ENCODE data around the gene TRA2A. TPM values are rescaled to one million over a fixed set of nuclear protein-coding genes. Genes with fewer than 3 reads are reported as not detected.

TRA2A gene
- total RNA-seq, 1 donor from 2014 or later = 86.0 TPM

GRCh38 chr7:23477962-23478866 lies 53.6 kb downstream of the TRA2A start:
- Histone ChIP-seq H3K4me2 (ENCODE audit: low read length) (no peak overlapping the region), H3K4me1 (ENCODE audit: insufficient read depth, low read length) (peaks cover 10% of the 10 kb centered on the region), H3K9me3 (ENCODE audit: insufficient read depth, low read depth, low read length) (no peaks in the 10 kb centered on the region), H3K4me3 (ENCODE audit: insufficient read depth, low read depth, low read length) (no peak overlapping the region), H3K9ac (ENCODE audit: low read length) (no peak overlapping the region), H3K27me3 (ENCODE audit: insufficient read depth, low read length) (peaks cover 42% of the 10 kb centered on the region), H3K36me3 (ENCODE audit: insufficient read depth, low read length) (no peaks in the 10 kb centered on the region), H3K27ac (ENCODE audit: low read depth, low read length) (no peak overlapping the region), H4K20me1 (ENCODE audit: insufficient read depth, low read length) (no peaks in the 10 kb centered on the region), H2AFZ (ENCODE audit: low read depth, low read length) (no peak overlapping the region), H3K79me2 (ENCODE audit: insufficient read depth, low read length) (no peaks in the 10 kb centered on the region)
- no peak overlapping the region for H3K4me3 Mint-ChIP-seq (ENCODE audit: unreplicated experiment)
- FAIRE-seq (no peak), DNase-seq (ENCODE audit: low read depth) (no peak)
- H3K27me3 Mint-ChIP-seq (ENCODE audit: low read depth, unreplicated experiment) = no peaks in the 10 kb centered on the region
- H3K27ac Mint-ChIP-seq (ENCODE audit: unreplicated experiment) = no peak overlapping the region
- no peak for TF ChIP-seq EZH2 (IDR thresholded peaks at IDR 0.05; ENCODE audit: insufficient read depth, low read length)
- TF ChIP-seq, protein P1, sequence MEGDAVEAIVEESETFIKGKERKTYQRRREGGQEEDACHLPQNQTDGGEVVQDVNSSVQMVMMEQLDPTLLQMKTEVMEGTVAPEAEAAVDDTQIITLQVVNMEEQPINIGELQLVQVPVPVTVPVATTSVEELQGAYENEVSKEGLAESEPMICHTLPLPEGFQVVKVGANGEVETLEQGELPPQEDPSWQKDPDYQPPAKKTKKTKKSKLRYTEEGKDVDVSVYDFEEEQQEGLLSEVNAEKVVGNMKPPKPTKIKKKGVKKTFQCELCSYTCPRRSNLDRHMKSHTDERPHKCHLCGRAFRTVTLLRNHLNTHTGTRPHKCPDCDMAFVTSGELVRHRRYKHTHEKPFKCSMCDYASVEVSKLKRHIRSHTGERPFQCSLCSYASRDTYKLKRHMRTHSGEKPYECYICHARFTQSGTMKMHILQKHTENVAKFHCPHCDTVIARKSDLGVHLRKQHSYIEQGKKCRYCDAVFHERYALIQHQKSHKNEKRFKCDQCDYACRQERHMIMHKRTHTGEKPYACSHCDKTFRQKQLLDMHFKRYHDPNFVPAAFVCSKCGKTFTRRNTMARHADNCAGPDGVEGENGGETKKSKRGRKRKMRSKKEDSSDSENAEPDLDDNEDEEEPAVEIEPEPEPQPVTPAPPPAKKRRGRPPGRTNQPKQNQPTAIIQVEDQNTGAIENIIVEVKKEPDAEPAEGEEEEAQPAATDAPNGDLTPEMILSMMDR (IDR thresholded peaks at IDR 0.05; ENCODE audit: insufficient read depth, low read depth, low read length) = no peak
- H3K9me3 Mint-ChIP-seq (ENCODE audit: unreplicated experiment) = no peaks in the 10 kb centered on the region
- H3K4me1 Mint-ChIP-seq (ENCODE audit: low read depth, unreplicated experiment) = peaks cover 14% of the 10 kb centered on the region
- H3K36me3 Mint-ChIP-seq (ENCODE audit: low read depth, unreplicated experiment) = no peaks in the 10 kb centered on the region

DNA sequence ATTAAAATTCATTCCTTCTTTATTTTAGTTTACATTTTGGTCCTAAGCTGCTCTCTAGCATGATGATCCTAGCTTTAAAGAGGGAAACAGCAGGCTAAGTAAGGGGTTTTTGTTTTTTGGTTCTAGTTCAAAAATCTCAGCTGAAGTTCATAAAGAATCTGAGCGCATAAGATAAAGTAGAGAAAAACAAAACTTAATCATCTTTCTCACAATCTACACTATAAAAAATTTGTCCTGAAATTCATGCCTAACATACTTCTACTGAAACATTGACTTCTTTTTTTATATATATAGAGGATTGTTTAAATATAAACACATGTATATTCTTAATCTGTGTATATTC lies 54.7 kb downstream of the TRA2A start:
- no peak overlapping the region for H2AFZ ChIP-seq (ENCODE audit: low read depth, low read length)
- Mint-ChIP-seq H3K27ac (ENCODE audit: unreplicated experiment) (peak overlapping the region; percentile 27), H3K4me3 (ENCODE audit: unreplicated experiment) (peak overlapping the region; percentile 78)

More for the DNA sequence above, 54.7 kb downstream of the TRA2A start:
- Histone ChIP-seq H3K27me3 (ENCODE audit: insufficient read depth, low read length) (peaks cover 42% of the 10 kb centered on the region), H3K4me3 (ENCODE audit: insufficient read depth, low read depth, low read length) (no peak overlapping the region), H3K4me1 (ENCODE audit: insufficient read depth, low read length) (peaks cover 15% of the 10 kb centered on the region), H3K9ac (ENCODE audit: low read length) (no peak overlapping the region), H4K20me1 (ENCODE audit: insufficient read depth, low read length) (no peaks in the 10 kb centered on the region), H3K79me2 (ENCODE audit: insufficient read depth, low read length) (peaks cover 9% of the 10 kb centered on the region), H3K27ac (ENCODE audit: low read depth, low read length) (no peak overlapping the region), H3K9me3 (ENCODE audit: insufficient read depth, low read depth, low read length) (no peaks in the 10 kb centered on the region), H3K4me2 (ENCODE audit: low read length) (no peak overlapping the region), H3K36me3 (ENCODE audit: insufficient read depth, low read length) (no peaks in the 10 kb centered on the region)
- no peaks in the 10 kb centered on the region for H3K9me3 Mint-ChIP-seq (ENCODE audit: unreplicated experiment)
- no peak for DNase-seq (ENCODE audit: low read depth)
- no peak for FAIRE-seq
- no peaks in the 10 kb centered on the region for H3K27me3 Mint-ChIP-seq (ENCODE audit: low read depth, unreplicated experiment)
- TF ChIP-seq EZH2 (IDR thresholded peaks at IDR 0.05; ENCODE audit: insufficient read depth, low read length) = no peak
- TF ChIP-seq, protein P1 (IDR thresholded peaks at IDR 0.05; ENCODE audit: insufficient read depth, low read depth, low read length) = no peak
- H3K36me3 Mint-ChIP-seq (ENCODE audit: low read depth, unreplicated experiment) = no peaks in the 10 kb centered on the region
- H3K4me1 Mint-ChIP-seq (ENCODE audit: low read depth, unreplicated experiment) = peaks cover 19% of the 10 kb centered on the region

Measured in astrocyte (in vitro differentiated cells and primary cell).